Subcutaneous abdominal adipose tissue (tissue), 5 donors: ENCODE results near the gene WBP1.
"Not testable (repeated sequence)": the region's sequence is repeated elsewhere in the genome, so short reads cannot be mapped to it uniquely, and the experiment has no call there.

Experiments
- H3K27ac ChIP-seq: one replicate; pipeline ENCODE4 v1.7.0; 2013; ENCODE audit warnings: low read depth, mild to moderate bottlenecking, inconsistent platforms, low read length, moderate library complexity
- H3K27me3 ChIP-seq, 5 donors: one replicate each; pipeline ENCODE4 v1.7.0; 2013; ENCODE audit warnings: low read length in 5 of 5, inconsistent platforms in 1 of 5; ENCODE audit not compliant: control insufficient read depth in 5 of 5, insufficient read depth in 4 of 5
- H3K36me3 ChIP-seq, 5 donors: one replicate each; pipeline ENCODE4 v1.7.0; 2013; ENCODE audit warnings: low read length in 5 of 5; ENCODE audit not compliant: control insufficient read depth in 5 of 5, insufficient read depth in 5 of 5
- H3K4me1 ChIP-seq, 5 donors: one replicate each; pipeline ENCODE4 v1.7.0; 2013; ENCODE audit warnings: low read length in 5 of 5, mild to moderate bottlenecking in 3 of 5, moderate library complexity in 1 of 5; ENCODE audit not compliant: control insufficient read depth in 5 of 5, insufficient read depth in 5 of 5
- H3K4me3 ChIP-seq, 5 donors: one replicate each; pipeline ENCODE4 v1.7.0; 2013; ENCODE audit warnings: low read length in 5 of 5, low read depth in 1 of 5
- H3K9ac ChIP-seq, 5 donors: one replicate each; pipeline ENCODE4 v1.7.0; 2013; ENCODE audit warnings: low read length in 5 of 5, mild to moderate bottlenecking in 4 of 5, moderate library complexity in 3 of 5
- H3K9me3 ChIP-seq, 5 donors: one replicate each; pipeline ENCODE4 v1.7.0; 2013; ENCODE audit warnings: low read length in 5 of 5; ENCODE audit not compliant: control insufficient read depth in 5 of 5
- donor health status: healthy.
- donor health status: healthy.
- donor health status: healthy.
- donor health status: healthy.
- donor health status: healthy.

Gene WBP1

GRCh38 chr2:74419345-74419744 is 38.9 kb upstream of the WBP1 start:
- Histone ChIP-seq H3K4me1 (peaks cover 0 to 34% (median 32%) of the 10 kb centered on the region in 5 donors), H3K9me3 (no peaks in the 10 kb centered on the region), H3K9ac (no peak overlapping the region), H3K36me3 (no peaks in the 10 kb centered on the region), H3K27ac (no peak overlapping the region), H3K4me3 (no peak overlapping the region), H3K27me3 (peaks cover 0 to 21% (median 8%) of the 10 kb centered on the region in 5 donors)

- Histone ChIP-seq H3K9ac (no peak overlapping the region), H3K36me3 (peaks cover 0 to 1% (median 0%) of the 10 kb centered on the region in 5 donors), H3K4me1 (peaks cover 0 to 28% (median 25%) of the 10 kb centered on the region in 5 donors), H3K9me3 (no peaks in the 10 kb centered on the region), H3K27me3 (peaks cover 0 to 19% (median 6%) of the 10 kb centered on the region in 5 donors), H3K4me3 (no peak overlapping the region), H3K27ac (no peak overlapping the region)
These were observed 38.2 kb upstream of the WBP1 start for GRCh38 chr2:74420006-74420405.

- H3K9me3 ChIP-seq, H3K27ac ChIP-seq, H3K36me3 ChIP-seq: not testable (repeated sequence)
- peak overlapping the region in 1 of 5 donors; percentile 68 for H3K9ac ChIP-seq
- H3K27me3 ChIP-seq, result peaks cover 0 to 16% (median 5%) of the 10 kb centered on the region in 5 donors
- H3K4me3 ChIP-seq, result peak overlapping the region in 2 of 5 donors; percentile 78 to 82
- peaks cover 0 to 22% (median 19%) of the 10 kb centered on the region in 5 donors for H3K4me1 ChIP-seq
These were observed 37.7 kb upstream of the WBP1 start for GRCh38 chr2:74420443-74421103.

- peak within 1 kb of the TSS; percentile 59 to 82 (median 76) for H3K4me3 ChIP-seq
- H3K27me3 ChIP-seq, result peaks cover 0 to 11% (median 4%) of the 10 kb centered on the region in 5 donors
- peak within 1 kb of the TSS in 3 of 5 donors; percentile 46 to 70 (median 68) for H3K9ac ChIP-seq
- H3K4me1 ChIP-seq, result peaks cover 0 to 17% (median 15%) of the 10 kb centered on the region in 5 donors
- H3K36me3 ChIP-seq, result peaks cover 0 to 15% (median 9%) of the 10 kb centered on the region in 5 donors
- H3K9me3 ChIP-seq, result no peaks in the 10 kb centered on the region
- peak within 1 kb of the TSS; percentile 30 for H3K27ac ChIP-seq
These were observed 36.9 kb upstream of the WBP1 start, which contains the start of the genes C2orf81 and WDR54 for GRCh38 chr2:74421221-74421870. C2orf81 (minus strand) TSS chr2:74421619; CDS start chr2:74421560, 59 bp downstream. WDR54 (plus strand) TSS chr2:74421730; CDS start chr2:74422154, 424 bp downstream.

- H3K36me3 ChIP-seq, result peaks cover 0 to 35% (median 25%) of the 10 kb centered on the region in 5 donors
- no peak overlapping the region for H3K9ac ChIP-seq
- peaks cover 0 to 9% (median 4%) of the 10 kb centered on the region in 5 donors for H3K27me3 ChIP-seq
- H3K4me3 ChIP-seq, result no peak overlapping the region
- peaks cover 0 to 17% (median 15%) of the 10 kb centered on the region in 5 donors for H3K4me1 ChIP-seq
- H3K9me3 ChIP-seq, result no peaks in the 10 kb centered on the region
- no peak overlapping the region for H3K27ac ChIP-seq
These were observed 34.8 kb upstream of the WBP1 start for GRCh38 chr2:74423231-74424095.

- Histone ChIP-seq H3K36me3 (peaks cover 0 to 44% (median 34%) of the 10 kb centered on the region in 5 donors), H3K27me3 (peaks cover 0 to 9% (median 4%) of the 10 kb centered on the region in 5 donors), H3K27ac (no peak overlapping the region), H3K4me3 (no peak overlapping the region), H3K4me1 (peaks cover 0 to 17% (median 15%) of the 10 kb centered on the region in 5 donors), H3K9me3 (no peaks in the 10 kb centered on the region), H3K9ac (no peak overlapping the region)
These were observed 33.9 kb upstream of the WBP1 start for GRCh38 chr2:74424139-74424992.

- Histone ChIP-seq H3K9me3 (no peaks in the 10 kb centered on the region), H3K27me3 (peaks cover 0 to 9% (median 4%) of the 10 kb centered on the region in 5 donors), H3K4me3 (no peak overlapping the region), H3K27ac (no peak overlapping the region), H3K9ac (no peak overlapping the region), H3K36me3 (peaks cover 0 to 51% (median 40%) of the 10 kb centered on the region in 5 donors), H3K4me1 (peaks cover 0 to 17% (median 15%) of the 10 kb centered on the region in 5 donors)
These were observed 33.2 kb upstream of the WBP1 start for GRCh38 chr2:74424995-74425406.

GRCh38 chr2:74425523-74425922 is 32.7 kb upstream of the WBP1 start:
- Histone ChIP-seq H3K9ac (no peak overlapping the region), H3K27ac (no peak overlapping the region), H3K27me3 (peaks cover 0 to 9% (median 4%) of the 10 kb centered on the region in 5 donors), H3K9me3 (no peaks in the 10 kb centered on the region), H3K4me1 (peaks cover 0 to 17% (median 15%) of the 10 kb centered on the region in 5 donors), H3K4me3 (no peak overlapping the region), H3K36me3 (peaks cover 0 to 56% (median 45%) of the 10 kb centered on the region in 5 donors)
